Right ventricle myocardium inferior (tissue), 1 donor: Measurements from ENCODE around the gene SHE. TPM values are rescaled to one million over a fixed set of nuclear protein-coding genes. Genes with fewer than 3 reads are reported as not detected.

Experiments
- ATAC-seq: fragments of 200-7000 bp; cut with Tn5 transposase; one replicate; pipeline ENCODE4 v1.9.1; 2020; ENCODE audit warnings: mild to moderate bottlenecking, moderate library complexity
- DNase-seq: peaks from one replicate; pipeline ENCODE4 v3.0.0; 2021; ENCODE audit errors: missing footprints
- intact Hi-C: fragments of 100-400 bp; cut with DNase I; formaldehyde crosslinking; loops from one replicate; pipeline ENCODE4 v1.11.0; 2022
- total RNA-seq: library from RNA; stranded (reverse); fragmentation: NEBNext Ultra II Directional; extraction: Animal tissue kit (Norgen Biotek cat#: 25700); gene quantifications from one replicate; pipeline ENCODE4 v1.2.1, GENCODE V29; 2021
- donor health status: DM: no; HTN: yes; CAD: no; lungs with severe emphysema.

SHE gene
- total RNA-seq, 1 donor from 2014 or later, result 11.3 TPM

- ATAC-seq, result peak; percentile 90
- intact Hi-C loops, result loop anchor here (1.0 kb wide), 1 partner anchor 29 kb away; the partner anchor contains the start of gene IL6R
- peak; percentile 84 for DNase-seq
These were observed 67.7 kb downstream of the SHE start for GRCh38 chr1:154434346-154435085.

- intact Hi-C loops, result no loop called here
- no peak for ATAC-seq
- DNase-seq, result no peak
These were observed 68.9 kb downstream of the SHE start for GRCh38 chr1:154433161-154433764.

DNA sequence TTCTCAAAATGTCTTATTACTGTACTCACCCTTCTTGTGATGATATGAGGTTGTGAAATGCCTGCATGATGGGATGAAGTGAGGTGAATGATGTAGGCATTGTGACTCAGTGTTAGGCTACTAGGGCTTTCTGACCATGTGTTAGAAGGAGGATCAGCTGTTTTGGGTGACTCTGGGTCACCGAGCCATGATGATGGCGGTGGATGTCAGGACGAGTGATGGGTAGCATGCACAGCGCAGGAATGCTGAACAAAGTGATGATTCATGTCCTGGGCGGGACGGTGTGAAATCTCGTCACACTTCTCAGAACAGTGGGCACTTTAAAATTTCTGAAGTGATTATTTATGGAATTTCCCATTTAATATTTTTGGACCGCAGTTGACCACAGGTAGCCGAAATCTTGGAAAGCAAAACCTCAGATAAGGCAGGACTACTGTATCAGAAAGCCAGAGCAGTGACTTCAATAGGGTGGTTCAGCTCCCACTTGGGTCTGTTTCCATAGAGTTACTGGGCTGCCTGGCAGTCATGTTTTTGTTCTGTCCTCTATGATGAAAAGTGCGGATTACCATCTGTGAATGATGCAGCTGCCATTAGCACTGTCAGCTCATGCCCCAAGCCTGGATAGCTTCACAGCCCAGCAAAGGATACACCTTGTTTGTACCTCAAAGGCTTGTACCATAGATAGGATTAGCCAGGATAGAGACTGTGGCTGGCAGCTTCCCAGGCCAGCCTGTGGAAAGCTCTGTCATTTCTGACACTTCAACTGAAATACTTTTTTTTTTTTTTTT, 70.4 kb downstream of the SHE start:
- ATAC-seq (no peak), DNase-seq (no peak)
- intact Hi-C loops, result no loop called here

DNA sequence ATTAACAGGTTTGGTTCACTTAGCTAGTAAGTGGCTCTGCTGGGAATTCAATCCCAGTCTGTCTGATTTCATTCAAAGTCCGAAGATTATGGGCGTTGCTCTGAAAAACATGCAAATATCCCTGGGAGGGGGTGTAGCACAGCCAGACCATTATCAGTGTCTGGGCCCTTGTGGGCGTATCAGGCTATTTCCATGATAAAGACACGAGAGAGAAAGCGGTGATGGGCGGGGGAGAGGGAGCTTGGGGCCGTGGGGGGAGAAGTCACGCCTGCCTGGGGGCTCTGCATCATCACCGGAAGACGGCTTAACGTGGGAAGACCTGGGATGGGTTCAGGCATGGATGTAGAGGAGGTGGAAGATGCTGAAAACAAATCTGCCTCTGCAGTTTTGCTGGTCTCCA, 71.3 kb downstream of the SHE start:
- ATAC-seq, result no peak
- intact Hi-C loops, result no loop called here
- DNase-seq, result no peak

- no peak for DNase-seq
- ATAC-seq, result no peak
- intact Hi-C loops, result no loop called here
These were observed 72.2 kb downstream of the SHE start for GRCh38 chr1:154429841-154430611.

Other genes starting within 250 kb of the SHE start
- 184 TPM for gene HAX1, start 229.8 kb downstream of the SHE start, total RNA-seq
- gene AQP10, start 181.3 kb downstream of the SHE start, total RNA-seq, result not detected
- 12.8 TPM for gene ATP8B2, start 176.9 kb downstream of the SHE start, total RNA-seq
- 13.1 TPM for gene IL6R, start 97.1 kb downstream of the SHE start, total RNA-seq
- gene TDRD10, start 193 bp downstream of the SHE start, total RNA-seq, result 2.2 TPM
- gene UBE2Q1, start 56.2 kb upstream of the SHE start, total RNA-seq, result 53.2 TPM
- not detected for gene CHRNB2, start 65.4 kb upstream of the SHE start, total RNA-seq
- gene ADAR, start 105.8 kb upstream of the SHE start, total RNA-seq, result 52.8 TPM